GM23248 (cell line): ENCODE data around the gene GJC3. TPM values are rescaled to one million over a fixed set of nuclear protein-coding genes. Genes with fewer than 3 reads are reported as not detected.

ENCODE experiments used
- DNase-seq: peaks from one replicate; pipeline ENCODE4 v3.0.0-alpha.2; 2015
- H2AFZ ChIP-seq: fragments of 200-600 bp; sonication (generic); 2 replicates; pipeline ENCODE4 v1.6.1; 2016; ENCODE audit warnings: antibody characterized with exemption
- H3F3A ChIP-seq: fragments of 200-600 bp; sonication (generic); 2 replicates; pipeline ENCODE4 v1.6.1; 2016; ENCODE audit warnings: mild to moderate bottlenecking, antibody characterized with exemption, mixed run types; ENCODE audit not compliant: insufficient read depth
- H3K27ac ChIP-seq: fragments of 200-600 bp; sonication (generic); 2 replicates; pipeline ENCODE4 v1.5.1; 2016; ENCODE audit warnings: mild to moderate bottlenecking
- H3K27me3 ChIP-seq: fragments of 200-600 bp; sonication (generic); replicated peaks from 2 replicates; pipeline ENCODE4 v1.6.1; 2016; ENCODE audit warnings: mild to moderate bottlenecking; ENCODE audit not compliant: insufficient read depth
- H3K36me3 ChIP-seq: fragments of 200-600 bp; sonication (generic); 2 replicates; pipeline ENCODE4 v1.6.1; 2016; ENCODE audit warnings: low read depth, mild to moderate bottlenecking
- H3K4me1 ChIP-seq: fragments of 200-600 bp; sonication (generic); 2 replicates; pipeline ENCODE4 v1.6.1; 2016; ENCODE audit warnings: mild to moderate bottlenecking; ENCODE audit not compliant: insufficient read depth
- H3K4me2 ChIP-seq: fragments of 200-600 bp; sonication (generic); one replicate; pipeline ENCODE4 v1.6.1; 2016; ENCODE audit warnings: mild to moderate bottlenecking; ENCODE audit not compliant: unreplicated experiment
- H3K4me3 ChIP-seq: fragments of 200-600 bp; sonication (generic); 2 replicates; pipeline ENCODE4 v1.5.1; 2016; ENCODE audit warnings: mild to moderate bottlenecking
- H3K79me2 ChIP-seq: fragments of 200-600 bp; sonication (generic); 2 replicates; pipeline ENCODE4 v1.6.1; 2016; ENCODE audit warnings: mild to moderate bottlenecking; ENCODE audit not compliant: insufficient read depth
- H3K9ac ChIP-seq: fragments of 200-600 bp; sonication (generic); 2 replicates; pipeline ENCODE4 v1.6.1; 2016; ENCODE audit warnings: mild to moderate bottlenecking
- H3K9me2 ChIP-seq: fragments of 200-600 bp; sonication (generic); 2 replicates; pipeline ENCODE4 v1.6.1; 2016; ENCODE audit warnings: mixed run types, mild to moderate bottlenecking, moderate library complexity; ENCODE audit not compliant: insufficient read depth
- H3K9me3 ChIP-seq: fragments of 200-600 bp; sonication (generic); one replicate; pipeline ENCODE4 v1.6.1; 2017; ENCODE audit warnings: low read depth
- H4K20me1 ChIP-seq: fragments of 200-600 bp; sonication (generic); 2 replicates; pipeline ENCODE4 v1.6.0; 2016; ENCODE audit not compliant: insufficient read depth
- EZH2 ChIP-seq: fragments of 200-600 bp; sonication (generic); IDR thresholded peaks from 2 replicates; pipeline ENCODE4 v1.6.1; 2018; ENCODE audit warnings: antibody characterized with exemption, mild to moderate bottlenecking; ENCODE audit not compliant: insufficient read depth, poor library complexity, severe bottlenecking
- EZH2phosphoT487 ChIP-seq: fragments of 200-600 bp; sonication (generic); IDR thresholded peaks from 2 replicates; pipeline ENCODE4 v1.6.1; 2018; ENCODE audit warnings: antibody characterized with exemption, moderate library complexity, mild to moderate bottlenecking, low read depth; ENCODE audit not compliant: insufficient read depth
- WGBS, 2 experiments: methylation state at CpG; one replicate each; pipeline ENCODE4 v1.1.6; 2015 to 2017; ENCODE audit warnings: low lambda C conversion rate in 2 of 2, low coverage in 1 of 2; ENCODE audit errors: missing lambda C conversion rate in 2 of 2; 5-methylcytosine and 5-hydroxymethylcytosine counted together
- in situ Hi-C: fragments of 300-500 bp; cut with MboI; formaldehyde crosslinking; loops from 2 replicates; pipeline ENCODE4 v1.15.0; 2020
- polyA plus RNA-seq: library from polyadenylated mRNA; unstranded; fragments of >200 nt; fragmentation: Nextera tagmentation; extraction: Ambion mirVana; gene quantifications from 2 replicates; pipeline ENCODE4 v1.2.1, GENCODE V29; 2016
- total RNA-seq: library from RNA; depleted of rRNA; stranded (reverse); fragments of >200 nt; shearing (Covaris generic); gene quantifications from 2 replicates; pipeline ENCODE4 v1.2.3, GENCODE V29; 2014

GJC3 gene
- total and polyA plus RNA-seq, 2 experiments from 2014 or later, result not detected

- Histone ChIP-seq H3F3A (peaks cover 6% of the 10 kb centered on the region; the same call in 1 of the 2 replicates), H3K9me2 (no peaks in the 10 kb centered on the region), H3K4me3 (no peak overlapping the region), H3K36me3 (peaks cover 3% of the 10 kb centered on the region; the same call in 1 of the 2 replicates), H4K20me1 (no peaks in the 10 kb centered on the region), H3K9me3 (no peaks in the 10 kb centered on the region), H3K27ac (no peak overlapping the region), H2AFZ (no peak overlapping the region), H3K79me2 (peaks cover 21% of the 10 kb centered on the region), H3K27me3 (no peaks in the 10 kb centered on the region), H3K9ac (no peak overlapping the region), H3K4me1 (0 out of 2 replicates have a peak, but pooled peaks cover 7% of the 10 kb centered on the region), H3K4me2 (no peak overlapping the region)
- TF ChIP-seq EZH2, result no peak
- 67 to 81% methylated on average over 3 of the region's 3 CpGs for WGBS, 2 experiments
- in situ Hi-C loops, result no loop called here
- DNase-seq, result no peak
These were observed 6.2 kb downstream of the GJC3 start for GRCh38 chr7:99923200-99923599.

- H4K20me1 ChIP-seq, result no peaks in the 10 kb centered on the region
- TF ChIP-seq EZH2 (no peak), EZH2phosphoT487 (no peak)
- H3K4me2 ChIP-seq, result peak overlapping the region; percentile 98
- in situ Hi-C loops, result no loop called here
- peak overlapping the region; percentile 88 for H3K9ac ChIP-seq
- H3K9me2 ChIP-seq, result no peaks in the 10 kb centered on the region
- no peaks in the 10 kb centered on the region for H3K27me3 ChIP-seq
- peak overlapping the region; percentile 98 for H2AFZ ChIP-seq
- no peaks in the 10 kb centered on the region for H3K9me3 ChIP-seq
- peak overlapping the region; percentile 82 for H3K27ac ChIP-seq
- peaks cover 51% of the 10 kb centered on the region for H3K79me2 ChIP-seq
- peaks cover 12% of the 10 kb centered on the region; the same call in 1 of the 2 replicates for H3F3A ChIP-seq
- DNase-seq, result peak; percentile 29
- H3K4me1 ChIP-seq, result peaks cover 28% of the 10 kb centered on the region
- H3K36me3 ChIP-seq, result peaks cover 3% of the 10 kb centered on the region; the same call in 1 of the 2 replicates
- WGBS, 2 experiments, result 73 to 85% methylated on average over 3 of the region's 3 CpGs
- H3K4me3 ChIP-seq, result peak overlapping the region; percentile 86
These were observed 9.3 kb downstream of the GJC3 start for GRCh38 chr7:99920149-99920548.

GRCh38 chr7:99919814-99920112, 9.7 kb downstream of the GJC3 start:
- Histone ChIP-seq H3K9me2 (no peaks in the 10 kb centered on the region), H4K20me1 (no peaks in the 10 kb centered on the region), H3K27ac (peak overlapping the region; percentile 82), H3K9me3 (no peaks in the 10 kb centered on the region), H3F3A (peaks cover 16% of the 10 kb centered on the region; the same call in 1 of the 2 replicates), H3K9ac (peak overlapping the region; percentile 88), H3K27me3 (no peaks in the 10 kb centered on the region), H3K4me1 (peaks cover 28% of the 10 kb centered on the region), H3K4me3 (peak overlapping the region; percentile 86), H3K36me3 (peaks cover 3% of the 10 kb centered on the region; the same call in 1 of the 2 replicates), H3K79me2 (peaks cover 55% of the 10 kb centered on the region), H3K4me2 (peak overlapping the region; percentile 98), H2AFZ (peak overlapping the region; percentile 98)
- WGBS, 2 experiments, result 12 to 14% methylated on average over 4 of the region's 4 CpGs
- DNase-seq, result no peak
- TF ChIP-seq EZH2 (no peak), EZH2phosphoT487 (no peak)
- in situ Hi-C loops, result no loop called here

GRCh38 chr7:99918959-99919813, 10.2 kb downstream of the GJC3 start, which contains the start of gene TRIM4:
TRIM4 (minus strand) TSS chr7:99919530; CDS start chr7:99919401, 129 bp downstream.
- DNase-seq, result peak; percentile 96
- H3K4me1 ChIP-seq, result peaks cover 28% of the 10 kb centered on the region
- TF ChIP-seq EZH2phosphoT487, result no peak
- no peak for TF ChIP-seq EZH2
- H3K9me2 ChIP-seq, result no peaks in the 10 kb centered on the region
- no peaks in the 10 kb centered on the region for H3K27me3 ChIP-seq
- no peaks in the 10 kb centered on the region for H3K9me3 ChIP-seq
- peak within 1 kb of the TSS; percentile 98 for H3K4me2 ChIP-seq
- peak within 1 kb of the TSS; percentile 82 for H3K27ac ChIP-seq
- H3K79me2 ChIP-seq, result peaks cover 61% of the 10 kb centered on the region
- peaks cover 19% of the 10 kb centered on the region; the same call in 1 of the 2 replicates for H3F3A ChIP-seq
- H4K20me1 ChIP-seq, result no peaks in the 10 kb centered on the region
- H3K36me3 ChIP-seq, result peaks cover 3% of the 10 kb centered on the region; the same call in 1 of the 2 replicates
- in situ Hi-C loops, result no loop called here
- peak within 1 kb of the TSS; percentile 88 for H3K9ac ChIP-seq
- H2AFZ ChIP-seq, result peak within 1 kb of the TSS; percentile 98
- 1% methylated on average over 80 to 81 of the region's 81 CpGs for WGBS, 2 experiments
- H3K4me3 ChIP-seq, result peak within 1 kb of the TSS; percentile 86
